RPMI8226 (cell line): Measurements from ENCODE around the gene COQ7.

Source experiments
- DNase-seq: peaks from one replicate; pipeline ENCODE4 v3.0.0-alpha.2; 2015

The COQ7 gene

GRCh38 chr16:19113577-19114358 is 46.4 kb downstream of the COQ7 start, which contains the start of gene ITPRIPL2:
Gene ITPRIPL2 (plus strand): TSS chr16:19113964. CDS start chr16:19114462, 498 bp downstream.
- DNase-seq: no peak

- DNase-seq: no peak
These were observed 47.1 kb downstream of the COQ7 start for GRCh38 chr16:19114359-19115147.

GRCh38 chr16:19115148-19116021 is 48.0 kb downstream of the COQ7 start:
- DNase-seq: no peak

- peak; percentile 51 for DNase-seq
These were observed 49.5 kb downstream of the COQ7 start for GRCh38 chr16:19116711-19117449.

GRCh38 chr16:19118938-19119431 is 51.6 kb downstream of the COQ7 start:
- DNase-seq: peak; percentile 42

- DNase-seq: no peak
These were observed 52.1 kb downstream of the COQ7 start for GRCh38 chr16:19119564-19119963.

GRCh38 chr16:19123535-19124178 is 56.2 kb downstream of the COQ7 start:
- no peak for DNase-seq

GRCh38 chr16:19126300-19126699 is 58.9 kb downstream of the COQ7 start:
- no peak for DNase-seq

- no peak for DNase-seq
These were observed 59.8 kb downstream of the COQ7 start for GRCh38 chr16:19127205-19127604.

- peak; percentile 49 for DNase-seq
These were observed 60.3 kb downstream of the COQ7 start for GRCh38 chr16:19127674-19128131.

GRCh38 chr16:19128454-19129200 is 61.2 kb downstream of the COQ7 start:
- no peak for DNase-seq
